SU-DHL-6 (cell line): Measurements from ENCODE around the gene DPP10.

ENCODE experiments used
- H2AFZ ChIP-seq: fragments of 200-600 bp; sonication (generic); 2 replicates; pipeline ENCODE4 v1.6.1; 2014; ENCODE audit warnings: low read depth, mild to moderate bottlenecking, moderate library complexity, mixed read lengths, antibody characterized with exemption, low read length; ENCODE audit not compliant: severe bottlenecking
- H3F3A ChIP-seq: fragments of 200-600 bp; shearing (Covaris generic); 2 replicates; pipeline ENCODE4 v1.6.0; 2016; ENCODE audit warnings: antibody characterized with exemption, mild to moderate bottlenecking; ENCODE audit not compliant: insufficient read depth
- H3K27ac ChIP-seq: fragments of 200-600 bp; sonication (generic); 2 replicates; pipeline ENCODE4 v1.5.1; 2016; ENCODE audit warnings: low read depth, mild to moderate bottlenecking, low read length, moderate library complexity, mixed read lengths
- H3K27me3 ChIP-seq: fragments of 200-600 bp; sonication (generic), shearing (Covaris generic); 2 replicates; pipeline ENCODE4 v1.6.0; 2014; ENCODE audit warnings: mild to moderate bottlenecking, low read length
- H3K36me3 ChIP-seq: fragments of 200-600 bp; sonication (generic); 2 replicates; pipeline ENCODE4 v1.6.1; 2014; ENCODE audit warnings: mild to moderate bottlenecking, low read length, mixed read lengths
- H3K4me2 ChIP-seq: fragments of 300-600, 200-600 bp; shearing (Covaris generic), sonication (generic); 2 replicates; pipeline ENCODE4 v1.6.0; 2014; ENCODE audit warnings: low read length, low read depth, mild to moderate bottlenecking; ENCODE audit not compliant: poor library complexity, severe bottlenecking
- H3K4me3 ChIP-seq: fragments of 200-600 bp; sonication (generic); 2 replicates; pipeline ENCODE4 v1.5.1; 2014; ENCODE audit warnings: antibody characterized with exemption, low read length, mild to moderate bottlenecking, mixed read lengths; ENCODE audit not compliant: insufficient read depth, poor library complexity, severe bottlenecking
- H3K79me2 ChIP-seq: fragments of 200-600 bp; sonication (generic); 2 replicates; pipeline ENCODE4 v1.6.1; 2014; ENCODE audit warnings: mild to moderate bottlenecking, low read length, moderate library complexity; ENCODE audit not compliant: insufficient read depth
- H3K9ac ChIP-seq: fragments of 200-600 bp; sonication (generic); 2 replicates; pipeline ENCODE4 v1.7.0; 2014; ENCODE audit warnings: mild to moderate bottlenecking, low read length
- H3K9me2 ChIP-seq: fragments of 200-600 bp; sonication (generic); replicated peaks from 2 replicates; pipeline ENCODE4 v1.6.1; 2014; ENCODE audit warnings: low read length; ENCODE audit not compliant: insufficient read depth
- H3K9me3 ChIP-seq: fragments of 200-600 bp; sonication (generic); 2 replicates; pipeline ENCODE4 v1.6.1; 2014; ENCODE audit warnings: low read length, mixed read lengths; ENCODE audit not compliant: insufficient read depth
- H4K20me1 ChIP-seq: fragments of 200-600 bp; sonication (generic); 2 replicates; pipeline ENCODE4 v1.6.1; 2014; ENCODE audit warnings: low read depth, mild to moderate bottlenecking, antibody characterized with exemption, low read length, moderate library complexity, mixed read lengths
- EZH2phosphoT487 ChIP-seq: fragments of 200-600 bp; sonication (generic), shearing (Covaris generic); conservative IDR thresholded peaks from 2 replicates; pipeline ENCODE4 v1.6.1; 2018; ENCODE audit warnings: mild to moderate bottlenecking, antibody characterized with exemption, low read length, moderate library complexity, mixed read lengths
- TF ChIP-seq, protein P1 (sequence below): fragments of 200-600 bp; sonication (generic); IDR thresholded peaks from one replicate; pipeline ENCODE4 v1.5.1; 2017; ENCODE audit warnings: antibody characterized with exemption, mild to moderate bottlenecking, low read length, moderate library complexity; ENCODE audit not compliant: insufficient read depth, poor library complexity, severe bottlenecking

DPP10 gene

DNA sequence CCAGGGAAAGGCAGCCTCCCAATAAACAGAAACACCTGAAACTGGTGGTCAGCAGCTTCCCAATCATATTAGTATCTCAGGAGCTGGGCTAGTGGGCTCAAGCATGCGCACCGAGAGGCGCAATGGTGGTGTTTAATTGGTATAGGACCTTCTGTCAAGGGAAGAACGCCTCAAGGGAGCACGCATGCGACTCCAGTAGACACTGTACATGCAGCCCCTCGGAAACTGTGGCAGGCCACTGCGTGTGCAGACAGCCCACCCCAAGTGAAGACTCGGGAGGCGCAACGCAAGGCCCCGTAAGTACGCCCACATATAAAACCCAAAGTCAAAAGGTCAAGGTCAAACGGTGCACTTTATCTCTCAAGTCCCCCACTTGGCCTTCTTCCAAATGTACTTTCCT lies 1405.8 kb downstream of the DPP10 start:
- H3K27ac ChIP-seq: no peak overlapping the region
- H3K9ac ChIP-seq: no peak overlapping the region
- H4K20me1 ChIP-seq: no peaks in the 10 kb centered on the region
- no peaks in the 10 kb centered on the region for H3F3A ChIP-seq
- no peak overlapping the region for H2AFZ ChIP-seq
- no peak for TF ChIP-seq EZH2phosphoT487
- TF ChIP-seq, protein P1, sequence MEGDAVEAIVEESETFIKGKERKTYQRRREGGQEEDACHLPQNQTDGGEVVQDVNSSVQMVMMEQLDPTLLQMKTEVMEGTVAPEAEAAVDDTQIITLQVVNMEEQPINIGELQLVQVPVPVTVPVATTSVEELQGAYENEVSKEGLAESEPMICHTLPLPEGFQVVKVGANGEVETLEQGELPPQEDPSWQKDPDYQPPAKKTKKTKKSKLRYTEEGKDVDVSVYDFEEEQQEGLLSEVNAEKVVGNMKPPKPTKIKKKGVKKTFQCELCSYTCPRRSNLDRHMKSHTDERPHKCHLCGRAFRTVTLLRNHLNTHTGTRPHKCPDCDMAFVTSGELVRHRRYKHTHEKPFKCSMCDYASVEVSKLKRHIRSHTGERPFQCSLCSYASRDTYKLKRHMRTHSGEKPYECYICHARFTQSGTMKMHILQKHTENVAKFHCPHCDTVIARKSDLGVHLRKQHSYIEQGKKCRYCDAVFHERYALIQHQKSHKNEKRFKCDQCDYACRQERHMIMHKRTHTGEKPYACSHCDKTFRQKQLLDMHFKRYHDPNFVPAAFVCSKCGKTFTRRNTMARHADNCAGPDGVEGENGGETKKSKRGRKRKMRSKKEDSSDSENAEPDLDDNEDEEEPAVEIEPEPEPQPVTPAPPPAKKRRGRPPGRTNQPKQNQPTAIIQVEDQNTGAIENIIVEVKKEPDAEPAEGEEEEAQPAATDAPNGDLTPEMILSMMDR: no peak
- H3K9me3 ChIP-seq: no peaks in the 10 kb centered on the region
- no peaks in the 10 kb centered on the region for H3K9me2 ChIP-seq
- H3K27me3 ChIP-seq: no peaks in the 10 kb centered on the region
- no peak overlapping the region for H3K4me2 ChIP-seq
- H3K4me3 ChIP-seq: no peak overlapping the region
- no peaks in the 10 kb centered on the region for H3K36me3 ChIP-seq
- no peaks in the 10 kb centered on the region for H3K79me2 ChIP-seq

DNA sequence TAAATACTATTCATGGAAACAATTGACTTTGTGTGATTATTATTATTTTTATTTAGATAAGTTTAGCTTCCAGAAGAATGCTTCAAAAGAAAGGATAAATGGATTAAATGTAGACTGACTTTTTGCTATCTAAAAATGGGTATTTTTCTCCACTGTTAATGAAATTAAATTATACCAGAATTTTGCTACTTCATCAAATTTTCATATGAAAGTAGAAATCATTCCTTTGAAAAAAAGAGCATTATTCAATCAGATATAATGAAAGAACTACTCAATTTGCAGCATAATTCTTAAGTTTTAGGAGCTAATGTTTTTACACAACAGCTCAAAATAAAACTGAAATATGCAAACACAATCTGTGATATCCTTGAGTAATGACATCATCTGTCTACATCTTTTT lies 1424.6 kb downstream of the DPP10 start:
- H2AFZ ChIP-seq: no peak overlapping the region
- no peaks in the 10 kb centered on the region for H3K9me2 ChIP-seq
- H3K9ac ChIP-seq: no peak overlapping the region
- H4K20me1 ChIP-seq: no peaks in the 10 kb centered on the region
- H3K4me3 ChIP-seq: no peak overlapping the region
- TF ChIP-seq, protein P1: no peak
- TF ChIP-seq EZH2phosphoT487: no peak
- H3K4me2 ChIP-seq: no peak overlapping the region
- H3K27me3 ChIP-seq: no peaks in the 10 kb centered on the region
- no peaks in the 10 kb centered on the region for H3K79me2 ChIP-seq
- H3K27ac ChIP-seq: no peak overlapping the region
- no peaks in the 10 kb centered on the region for H3K36me3 ChIP-seq
- H3F3A ChIP-seq: no peaks in the 10 kb centered on the region
- H3K9me3 ChIP-seq: no peaks in the 10 kb centered on the region

GRCh38 chr2:115874427-115874826 lies 1432.0 kb downstream of the DPP10 start:
- no peak overlapping the region for H3K4me2 ChIP-seq
- TF ChIP-seq, protein P1: no peak
- TF ChIP-seq EZH2phosphoT487: no peak
- H4K20me1 ChIP-seq: no peaks in the 10 kb centered on the region
- H3K27me3 ChIP-seq: no peaks in the 10 kb centered on the region
- no peak overlapping the region for H3K4me3 ChIP-seq
- no peak overlapping the region for H3K9ac ChIP-seq
- no peak overlapping the region for H2AFZ ChIP-seq
- H3K9me3 ChIP-seq: no peaks in the 10 kb centered on the region
- H3K36me3 ChIP-seq: no peaks in the 10 kb centered on the region
- no peaks in the 10 kb centered on the region for H3K79me2 ChIP-seq
- H3K27ac ChIP-seq: no peak overlapping the region
- H3K9me2 ChIP-seq: no peaks in the 10 kb centered on the region
- H3F3A ChIP-seq: no peaks in the 10 kb centered on the region
